NOMO-1 treated with dmso at 0.1 percent for 144 hours (cell line): ENCODE measurements around the gene RBP3.

Experiments
- DNase-seq: peaks from one replicate; lab custom pipeline; 2025; ENCODE audit not compliant: unreplicated experiment; lab: John Stamatoyannopoulos, UW

RBP3 gene

DNA sequence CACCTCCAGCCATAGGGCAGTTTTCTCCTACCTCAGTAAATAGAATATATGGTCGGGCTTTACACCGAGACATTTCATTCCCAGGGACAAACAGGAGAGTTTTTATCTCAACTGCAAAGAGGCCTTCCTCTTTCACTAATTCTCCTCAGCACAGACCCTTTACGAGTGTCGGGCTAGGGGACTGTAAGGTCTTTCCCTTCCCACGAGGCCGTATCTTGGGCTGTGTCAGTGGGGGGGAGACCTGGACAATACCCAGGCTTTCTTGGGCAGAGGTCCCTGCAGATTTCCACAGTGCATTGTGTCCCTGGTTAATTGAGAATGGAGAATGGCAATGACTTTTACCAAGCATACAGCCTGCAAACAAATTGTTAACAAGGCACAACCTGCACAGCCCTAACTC lies 49.1 kb downstream of the RBP3 start:
- no peak for DNase-seq

DNA sequence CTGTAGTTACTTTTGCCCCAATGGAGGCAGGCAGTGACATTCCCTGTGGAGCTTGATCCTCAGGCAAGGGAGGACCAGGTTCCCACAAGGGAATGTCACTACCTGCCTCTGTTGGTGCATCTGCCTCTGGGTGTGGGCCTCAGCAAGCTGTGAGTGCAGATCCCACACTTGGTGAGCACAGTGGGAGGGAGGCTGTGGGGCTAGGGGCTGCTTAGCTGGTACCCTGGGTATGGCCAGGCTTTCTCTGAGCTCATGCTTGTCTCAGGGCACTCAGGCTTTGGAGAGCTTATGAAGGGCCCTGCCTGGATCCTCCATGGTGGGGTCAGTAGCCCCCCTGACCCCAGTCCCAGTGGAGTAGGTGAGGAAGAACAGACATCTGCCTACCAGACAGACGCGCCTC lies 52.1 kb downstream of the RBP3 start:
- DNase-seq: no peak

DNA sequence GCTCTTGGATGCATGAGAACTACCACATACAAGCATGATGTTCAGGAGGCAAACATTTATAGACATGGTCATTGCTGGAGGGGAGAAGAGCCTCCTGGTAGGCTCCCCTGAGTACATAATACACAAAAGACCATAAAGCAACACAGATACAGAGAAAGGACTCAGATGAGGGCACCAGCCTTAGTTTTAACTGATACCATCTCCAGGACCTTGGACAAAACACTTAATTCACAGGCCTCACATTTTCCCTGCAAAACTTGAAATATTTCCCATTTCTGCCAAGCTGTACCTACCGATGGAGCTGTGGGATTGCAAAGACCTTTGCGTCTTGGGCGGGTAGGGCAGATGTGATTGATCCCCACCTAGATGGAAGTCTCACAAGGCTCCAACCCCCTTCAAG lies 52.6 kb downstream of the RBP3 start:
- DNase-seq: no peak

DNA sequence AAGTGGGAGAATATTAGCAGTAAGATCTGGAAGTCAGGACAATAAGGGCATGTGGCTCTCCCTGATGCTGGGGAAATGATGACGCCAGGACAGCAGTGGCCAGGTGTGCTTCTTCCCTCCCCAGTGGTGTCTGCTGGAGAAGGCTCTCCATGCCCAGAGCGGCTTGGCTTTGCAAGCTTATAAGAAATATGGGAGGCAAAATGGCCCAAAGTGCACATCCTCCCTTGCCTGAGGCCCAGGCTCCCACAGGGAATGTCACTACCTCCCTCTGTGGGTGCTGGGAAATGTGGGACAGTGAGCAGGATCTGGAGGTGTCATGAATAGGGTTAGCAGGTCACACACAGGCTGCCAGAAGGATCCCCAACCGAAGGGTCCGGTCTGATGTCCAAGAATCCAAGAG lies 53.0 kb downstream of the RBP3 start:
- DNase-seq: no peak

DNA sequence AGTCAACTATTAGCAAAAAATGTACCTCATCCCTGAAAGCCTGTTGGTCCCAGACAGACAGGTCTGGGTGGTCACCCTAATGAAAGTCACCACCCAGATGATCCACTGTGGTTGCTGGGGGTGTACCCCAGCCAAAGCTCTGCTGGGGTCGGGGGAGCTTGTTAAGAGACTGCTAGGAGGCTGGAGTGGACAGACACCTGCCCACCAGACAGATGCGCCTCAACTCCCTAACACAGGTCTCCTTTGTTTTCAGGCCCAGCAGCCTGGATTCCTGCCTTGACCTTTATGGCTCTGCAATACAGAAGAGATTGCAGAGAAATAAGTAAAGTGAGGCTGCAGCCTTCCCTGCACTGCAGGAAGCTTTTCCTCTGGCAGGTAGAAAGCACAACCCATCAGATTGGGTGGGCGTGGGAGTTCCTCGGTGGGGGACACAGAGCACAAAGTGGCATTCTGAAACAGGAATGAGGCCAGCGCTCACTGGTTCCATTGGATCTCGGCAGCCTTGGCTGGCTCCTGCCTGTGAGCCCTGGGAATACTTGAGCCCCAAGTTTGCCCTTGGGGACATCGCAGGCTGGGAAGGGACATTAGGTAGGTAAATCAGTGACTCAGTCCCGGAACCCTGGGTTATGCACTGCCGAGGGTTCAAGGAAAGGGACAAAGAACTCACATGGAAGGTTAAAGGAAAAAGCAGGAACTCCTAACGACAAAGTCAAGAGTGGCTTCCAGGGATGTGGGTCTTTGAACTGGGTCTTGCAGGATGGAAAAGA lies 53.9 kb downstream of the RBP3 start:
- no peak for DNase-seq

DNA sequence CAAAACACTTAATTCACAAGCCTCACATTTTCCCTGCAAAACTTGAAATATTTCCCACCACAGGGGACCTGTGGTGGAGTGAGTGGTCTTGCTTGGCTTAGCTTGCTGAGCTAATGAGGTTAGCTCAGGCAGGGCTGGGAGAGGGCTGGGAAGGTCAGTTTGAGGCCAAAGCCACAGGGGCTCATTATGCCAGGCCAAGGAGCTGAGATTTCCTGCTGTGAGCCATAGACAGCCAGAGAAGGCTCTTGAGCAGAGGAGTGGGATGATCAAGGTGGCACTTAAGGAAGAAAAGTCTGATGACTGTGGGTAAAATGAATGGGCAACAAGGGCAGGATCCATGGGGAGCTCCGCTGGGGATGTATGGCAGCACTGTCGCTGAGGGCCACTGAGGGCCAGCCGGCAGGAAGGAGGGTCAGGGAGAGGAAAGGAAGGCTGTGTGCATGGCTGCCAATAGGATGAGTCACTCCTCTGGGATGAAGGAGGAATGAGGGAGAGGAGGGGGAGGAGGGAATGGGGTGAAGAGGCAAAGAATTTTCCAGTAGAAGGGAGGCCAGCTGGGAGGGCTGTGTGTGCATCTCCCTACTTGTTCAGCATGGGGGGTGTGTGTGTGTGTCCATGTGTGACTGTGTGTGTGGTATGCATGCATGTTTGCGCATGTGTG lies 54.6 kb downstream of the RBP3 start:
- DNase-seq: no peak

DNA sequence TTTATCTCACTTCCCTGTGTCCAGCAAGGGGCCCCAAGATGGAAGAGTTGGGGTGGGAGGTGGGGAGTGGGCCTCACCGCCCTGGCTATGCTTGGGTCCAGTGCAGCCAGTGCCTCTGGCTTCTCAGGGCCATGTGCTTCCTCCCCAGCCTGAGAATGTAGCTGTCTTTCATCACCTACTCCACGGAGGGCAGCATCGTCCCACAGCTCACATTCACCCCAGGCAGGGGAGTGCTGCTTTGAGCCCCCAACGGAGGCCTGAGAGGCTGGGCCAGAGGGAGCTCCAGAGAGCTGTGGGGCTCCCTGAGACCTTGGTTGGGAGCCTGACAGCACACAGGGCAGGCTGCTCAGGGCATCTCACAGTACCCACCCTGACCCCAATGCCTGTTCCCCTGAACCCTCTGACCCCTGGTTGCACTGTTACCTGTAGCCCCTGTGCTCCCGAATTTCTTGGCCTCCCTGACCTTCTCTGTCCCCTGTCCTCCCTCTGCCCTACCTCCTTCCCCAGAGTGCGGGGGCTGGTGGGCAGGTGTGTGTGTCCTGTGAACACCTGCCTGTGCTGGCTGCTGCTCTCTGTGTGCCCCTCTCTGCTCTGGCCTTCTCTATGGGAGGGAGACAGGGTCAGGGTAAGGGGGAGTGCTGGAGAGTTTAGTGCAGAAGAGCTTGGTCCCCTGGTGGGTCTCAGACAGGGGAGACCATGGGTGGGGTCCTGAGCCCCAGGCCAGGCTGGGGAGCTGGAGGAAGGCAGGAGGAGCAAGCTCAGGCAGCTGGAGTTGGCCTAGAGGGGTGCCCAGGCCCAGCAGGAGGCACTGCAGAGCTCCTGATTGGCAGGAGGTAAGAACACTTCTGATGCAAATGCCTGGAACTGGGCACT lies 55.5 kb downstream of the RBP3 start:
- no peak for DNase-seq

DNA sequence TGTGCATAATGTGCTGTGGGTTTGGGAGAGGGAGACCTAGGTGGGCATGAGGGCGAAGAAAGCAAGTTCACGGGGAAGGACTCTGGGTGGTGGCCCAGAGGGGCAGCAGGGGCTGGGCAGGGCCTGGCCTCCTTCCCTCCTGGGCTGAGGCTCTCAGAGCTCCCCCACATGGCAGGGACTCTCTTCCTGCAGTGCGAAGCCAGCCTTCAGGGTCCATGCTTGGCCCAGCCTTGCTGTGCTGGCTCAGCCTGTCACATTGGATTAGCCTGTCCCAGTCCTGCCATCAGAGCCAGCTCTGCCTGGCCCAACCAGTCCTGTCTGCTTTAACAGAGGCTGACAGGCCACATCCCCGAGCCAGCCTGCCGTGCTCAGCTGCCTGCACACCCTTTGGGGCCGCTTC lies 56.3 kb downstream of the RBP3 start:
- no peak for DNase-seq

DNA sequence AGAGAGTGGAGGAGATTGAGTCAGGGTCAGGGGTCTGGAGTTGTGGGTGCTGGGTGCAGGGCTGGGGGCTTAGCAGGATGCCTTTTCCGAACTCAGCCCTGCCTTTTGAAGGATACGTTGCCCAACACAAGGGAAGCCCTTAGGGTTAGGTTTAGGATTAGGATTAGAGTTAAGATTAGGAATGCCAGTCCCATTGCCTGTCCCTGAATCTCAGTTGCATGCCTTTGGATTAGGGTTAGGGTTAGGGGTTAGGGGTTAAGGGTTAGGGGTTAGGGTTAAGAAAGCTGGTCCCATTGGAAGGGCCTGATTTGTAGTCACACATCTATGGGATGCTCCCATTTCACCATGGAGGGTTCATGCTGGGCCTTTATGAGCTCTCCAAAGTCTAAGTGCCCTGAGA lies 56.8 kb downstream of the RBP3 start:
- DNase-seq: no peak

DNA sequence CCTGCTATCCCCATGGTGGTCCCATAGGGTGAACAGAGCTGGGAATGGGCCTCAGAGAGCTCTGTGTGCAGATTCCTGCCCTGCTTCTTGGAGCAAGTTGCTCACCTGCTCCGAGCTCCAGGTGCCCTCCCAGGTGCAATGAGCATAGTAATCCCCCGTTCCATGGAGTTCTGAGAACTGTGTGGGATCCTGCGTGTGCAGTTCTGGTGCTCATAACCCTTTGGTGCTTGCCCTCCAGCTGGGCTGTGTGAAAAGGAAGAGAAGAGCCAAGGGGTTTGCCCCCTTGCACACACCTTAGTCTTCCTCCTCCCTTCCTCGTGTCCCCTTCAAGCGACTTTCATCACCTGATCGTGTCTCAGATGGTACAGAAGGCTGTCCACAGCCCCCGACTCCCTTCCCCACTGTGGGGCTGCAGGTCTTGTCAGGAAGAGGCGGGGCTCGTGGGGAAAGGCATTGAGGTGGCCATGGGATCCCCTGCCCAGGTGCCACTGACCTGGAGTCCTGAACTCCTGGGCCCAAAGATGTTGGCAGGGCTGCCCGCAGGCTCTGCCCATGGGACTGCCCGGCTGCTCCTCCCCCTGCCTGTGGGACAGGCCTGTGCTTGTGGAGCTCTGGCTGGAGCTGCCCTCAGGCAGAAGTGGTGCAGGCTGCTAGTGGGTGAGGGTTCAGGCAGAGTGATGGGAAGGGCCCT lies 57.8 kb downstream of the RBP3 start:
- no peak for DNase-seq

DNA sequence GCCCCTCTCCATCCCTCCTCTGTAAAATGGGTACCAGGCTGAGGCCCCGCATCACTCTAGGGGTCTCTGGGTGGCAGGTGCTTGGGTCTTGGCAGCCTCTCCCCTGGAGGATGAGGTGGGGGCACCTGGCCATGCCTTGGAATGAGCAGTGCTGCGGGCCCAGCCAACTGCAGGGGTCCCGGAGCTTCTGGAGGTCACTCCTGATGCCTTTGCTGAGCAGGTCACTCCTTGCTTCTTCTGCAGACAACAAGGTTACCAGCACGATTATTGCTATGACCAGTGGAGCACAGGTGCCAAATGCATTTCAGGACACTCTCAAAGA lies 58.3 kb downstream of the RBP3 start:
- DNase-seq: no peak

DNA sequence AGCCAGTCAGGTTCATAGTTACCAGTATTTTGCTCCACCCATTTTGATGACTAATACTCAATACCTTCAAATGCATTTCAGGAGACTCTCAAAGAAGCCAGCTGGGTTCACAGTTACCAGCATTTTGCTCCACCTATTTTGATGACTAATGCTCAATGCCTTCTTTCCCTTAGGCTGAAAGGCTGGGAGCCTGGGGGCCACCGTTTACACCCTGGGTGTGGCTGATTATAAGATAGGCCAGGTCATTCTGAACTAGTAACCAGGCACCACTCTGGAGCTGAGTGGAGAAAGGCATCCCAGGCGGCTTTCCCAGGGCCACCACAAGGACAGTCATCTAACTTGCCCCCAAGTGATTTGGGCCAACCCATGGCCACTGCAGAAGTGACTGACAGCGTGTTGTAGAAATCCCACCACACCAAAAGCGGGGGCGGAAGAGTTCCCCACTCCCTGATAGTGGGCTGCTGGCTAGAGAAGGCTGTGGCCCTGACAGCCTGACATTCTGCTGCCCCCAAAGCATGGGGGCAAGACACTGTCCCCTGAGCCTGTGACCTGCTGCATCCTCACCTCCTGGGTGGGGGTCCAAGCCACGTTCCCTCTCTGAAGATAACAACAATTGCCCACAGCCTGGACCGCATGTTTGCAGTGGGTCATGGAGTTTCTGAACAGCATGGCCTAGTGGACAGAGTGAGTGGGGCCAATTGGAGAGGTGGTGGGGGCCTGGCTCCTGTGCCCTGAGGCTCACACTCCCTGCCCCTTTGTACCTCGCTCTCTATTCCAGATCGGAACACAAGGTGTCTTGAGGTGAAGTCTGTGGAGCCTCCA lies 58.9 kb downstream of the RBP3 start:
- DNase-seq: no peak
